Body of pancreas (tissue), 4 donors: Measurements from ENCODE around the gene TJP1. TPM values are rescaled to one million over a fixed set of nuclear protein-coding genes. Genes with fewer than 3 reads are reported as not detected.

ENCODE experiments used
- ATAC-seq: fragments of 150-250 bp; one replicate; pipeline ENCODE4 v1.9.1; 2016
- DNase-seq, 4 donors: peaks; one replicate each; pipeline ENCODE4 v3.0.0-alpha.2; 2019
- H3K27ac ChIP-seq, 4 donors: fragments of 200-600 bp; sonication (generic); 1 replicate in 3 of 4; 2 replicates in 1 of 4; pipeline versions ENCODE4 v1.5.1 to v1.6.1; 2016 to 2019; ENCODE audit warnings: mild to moderate bottlenecking in 1 of 4, mixed read lengths in 1 of 4, moderate library complexity in 1 of 4
- H3K27me3 ChIP-seq, 2 donors: fragments of 200-600 bp; sonication (generic); one replicate each; pipeline ENCODE4 v1.6.0; 2016; ENCODE audit warnings: mild to moderate bottlenecking in 1 of 2
- H3K36me3 ChIP-seq, 2 donors: fragments of 200-600 bp; sonication (generic); replicated peaks in 1 of 2; 2 replicates each; pipeline ENCODE4 v1.5.1; 2016; ENCODE audit warnings: low read depth in 2 of 2; ENCODE audit not compliant: insufficient read depth in 1 of 2
- H3K4me1 ChIP-seq: fragments of 200-600 bp; sonication (generic); one replicate; pipeline ENCODE4 v1.6.0; 2016
- H3K4me3 ChIP-seq, 2 donors: fragments of 200-600 bp; sonication (generic); 1 replicate in 1 of 2; 2 replicates in 1 of 2; pipeline ENCODE4 v1.5.1; 2016 to 2019
- H3K9me3 ChIP-seq, 3 donors: fragments of 200-600 bp; sonication (generic); 1 replicate in 2 of 3; 2 replicates in 1 of 3; pipeline ENCODE4 v1.5.1; 2016
- CTCF ChIP-seq, 7 experiments: fragments of 450-650 bp in 4 of 7; fragments of 200-600 bp in 3 of 7; sonication (generic) in 3 of 7; IDR thresholded peaks; one replicate each; pipeline ENCODE4 v1.5.1; 2016 to 2019; ENCODE audit warnings: antibody characterized with exemption in 7 of 7
- POLR2A ChIP-seq, 3 donors: fragments of 450-650 bp; IDR thresholded peaks; one replicate each; pipeline ENCODE4 v1.6.1; 2016; ENCODE audit warnings: antibody characterized with exemption in 3 of 3, mild to moderate bottlenecking in 2 of 3
- WGBS, 2 donors: methylation state at CpG; one replicate each; pipeline ENCODE4 v1.1.5; 2017; 5-methylcytosine and 5-hydroxymethylcytosine counted together
- intact Hi-C: fragments of 100-400 bp; cut with DNase I; formaldehyde crosslinking; loops from one replicate; pipeline ENCODE4 v1.15.1; 2023
- total RNA-seq, 2 donors: library from RNA; depleted of rRNA; stranded (reverse); fragments of >200 nt; gene quantifications; one replicate each; pipeline ENCODE4 v1.1.0, GENCODE V29; 2016

TJP1 gene
- total RNA-seq, 2 donors from 2014 or later, result 68.7 to 70.9 TPM

DNA sequence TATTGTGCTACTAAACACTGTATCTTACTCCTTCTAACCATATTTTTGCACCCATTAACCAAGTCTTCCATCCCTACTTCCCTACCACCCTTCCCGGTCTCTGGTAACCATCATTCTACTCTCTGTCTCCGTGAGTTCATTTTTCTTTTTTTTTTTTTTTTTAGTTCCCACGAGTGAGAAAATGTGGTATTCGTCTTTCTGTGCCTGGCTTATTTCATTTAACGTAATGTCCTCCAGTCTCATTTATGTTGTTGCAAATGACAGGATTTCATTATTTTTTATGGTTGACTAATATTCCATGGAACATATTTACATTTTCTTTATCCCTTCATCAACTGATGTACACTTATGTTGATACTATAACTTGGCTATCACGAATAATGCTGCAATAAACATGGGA is 31.7 kb downstream of the TJP1 start:
- no peaks in the 10 kb centered on the region for H3K9me3 ChIP-seq
- intact Hi-C loops, result no loop called here
- no peaks in the 10 kb centered on the region for H3K4me1 ChIP-seq
- H3K27ac ChIP-seq, result no peak overlapping the region
- 92 to 97% methylated on average over 6 of the region's 6 CpGs for WGBS, 2 donors
- DNase-seq (no peak), ATAC-seq (no peak)
- H3K27me3 ChIP-seq, result no peaks in the 10 kb centered on the region
- H3K36me3 ChIP-seq, result peaks cover 0 to 2% of the 10 kb centered on the region in 2 donors
- TF ChIP-seq POLR2A (IDR thresholded peaks at IDR 0.05) (no peak), CTCF (IDR thresholded peaks at IDR 0.05) (no peak)
- no peak overlapping the region for H3K4me3 ChIP-seq

GRCh38 chr15:29789871-29790270 is 32.4 kb downstream of the TJP1 start:
- DNase-seq (no peak), ATAC-seq (no peak)
- intact Hi-C loops, result no loop called here
- H3K27me3 ChIP-seq, result no peaks in the 10 kb centered on the region
- H3K27ac ChIP-seq, result no peak overlapping the region
- H3K4me1 ChIP-seq, result no peaks in the 10 kb centered on the region
- WGBS, 2 donors, result 63 to 83% methylated on average over 4 of the region's 4 CpGs
- peaks cover 0 to 2% of the 10 kb centered on the region in 2 donors for H3K36me3 ChIP-seq
- no peak overlapping the region for H3K4me3 ChIP-seq
- TF ChIP-seq POLR2A (IDR thresholded peaks at IDR 0.05) (no peak), CTCF (IDR thresholded peaks at IDR 0.05) (no peak)
- no peaks in the 10 kb centered on the region for H3K9me3 ChIP-seq

DNA sequence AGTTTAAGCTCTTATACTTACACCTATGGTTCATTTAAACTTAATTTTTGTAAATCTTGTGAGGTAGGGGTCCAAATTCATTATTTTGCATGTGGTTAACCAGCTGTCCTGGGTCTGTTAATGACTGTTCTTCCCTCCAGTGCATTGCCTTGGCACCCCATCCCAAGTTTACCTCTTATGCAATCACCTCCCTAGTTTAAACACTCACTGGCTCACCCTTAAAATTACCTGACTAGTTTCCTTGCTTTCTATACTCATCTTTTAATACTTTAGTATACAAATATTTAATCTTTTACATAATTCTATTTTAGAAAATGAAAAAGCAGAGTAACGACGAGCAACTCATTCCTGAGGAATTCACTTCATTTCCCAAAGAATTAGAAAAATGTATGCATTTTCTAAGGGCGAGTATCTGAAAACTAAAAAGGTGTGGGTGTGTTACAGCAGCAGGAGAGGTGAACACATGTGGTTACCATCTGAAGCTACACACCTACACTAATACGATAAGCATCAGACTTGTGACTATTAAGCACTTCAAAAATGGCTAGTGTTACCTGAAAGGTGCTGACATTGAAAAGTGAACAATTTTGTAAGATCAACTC is 33.7 kb downstream of the TJP1 start:
- 91 to 94% methylated on average over 4 of the region's 4 CpGs for WGBS, 2 donors
- peaks cover 0 to 2% of the 10 kb centered on the region in 2 donors for H3K36me3 ChIP-seq
- H3K27ac ChIP-seq, result no peak overlapping the region
- H3K27me3 ChIP-seq, result no peaks in the 10 kb centered on the region
- DNase-seq (no peak), ATAC-seq (no peak)
- TF ChIP-seq POLR2A (IDR thresholded peaks at IDR 0.05) (no peak), CTCF (IDR thresholded peaks at IDR 0.05) (no peak)
- no peaks in the 10 kb centered on the region for H3K4me1 ChIP-seq
- intact Hi-C loops, result no loop called here
- no peak overlapping the region for H3K4me3 ChIP-seq
- no peaks in the 10 kb centered on the region for H3K9me3 ChIP-seq

- Histone ChIP-seq H3K9me3 (no peaks in the 10 kb centered on the region), H3K27ac (no peak overlapping the region), H3K27me3 (no peaks in the 10 kb centered on the region), H3K36me3 (peaks cover 0 to 2% of the 10 kb centered on the region in 2 donors), H3K4me1 (no peaks in the 10 kb centered on the region), H3K4me3 (no peak overlapping the region)
- no peak for TF ChIP-seq CTCF (IDR thresholded peaks at IDR 0.05)
- no peak for TF ChIP-seq POLR2A (IDR thresholded peaks at IDR 0.05)
- intact Hi-C loops, result no loop called here
- no peak for DNase-seq
- no peak for ATAC-seq
Observed at GRCh38 chr15:29787767-29788166, 34.5 kb downstream of the TJP1 start.

- Histone ChIP-seq H3K27me3 (no peaks in the 10 kb centered on the region), H3K4me1 (no peaks in the 10 kb centered on the region), H3K4me3 (no peak overlapping the region), H3K9me3 (no peaks in the 10 kb centered on the region), H3K27ac (no peak overlapping the region), H3K36me3 (no peaks in the 10 kb centered on the region)
- WGBS, 2 donors, result 95 to 98% methylated on average over 1 of the region's 1 CpG
- ATAC-seq, result no peak
- TF ChIP-seq POLR2A (IDR thresholded peaks at IDR 0.05), result no peak
- TF ChIP-seq CTCF (IDR thresholded peaks at IDR 0.05), result no peak
- no peak for DNase-seq
- intact Hi-C loops, result no loop called here
Observed at GRCh38 chr15:29785642-29786041, 36.6 kb downstream of the TJP1 start.
